WTC11 (cell line): ENCODE results near the gene VWDE. TPM values are rescaled to one million over a fixed set of nuclear protein-coding genes. Genes with fewer than 3 reads are reported as not detected.

Experiments
- ATAC-seq: fragments of 200-7000 bp; cut with Tn5 transposase; 2 replicates; pipeline ENCODE4 v1.10.0; 2021; ENCODE audit warnings: mild to moderate bottlenecking, moderate library complexity
- CTCF ChIA-PET: fragments of 300-600 bp; sonication (Branson Sonifier 250); formaldehyde crosslinking; loops from one replicate; lab custom pipeline; 2021; ENCODE audit warnings: antibody characterized with exemption; lab: Charles Lee
- POLR2A ChIA-PET: fragments of 350-600 bp; sonication (Branson Sonifier 250); formaldehyde crosslinking; loops from one replicate; lab custom pipeline; 2021; ENCODE audit warnings: antibody characterized with exemption; lab: Charles Lee
- DNase-seq: peaks from one replicate; pipeline ENCODE4 v3.0.0; 2021; ENCODE audit warnings: low spot score
- H3K27ac Mint-ChIP-seq: 2 replicates; pipeline ENCODE4 v1.8.0; 2021; ENCODE audit warnings: mixed read lengths
- H3K27me3 Mint-ChIP-seq: 2 replicates; pipeline ENCODE4 v1.8.0; 2021; ENCODE audit warnings: low read depth, mild to moderate bottlenecking, moderate library complexity, mixed read lengths
- H3K36me3 Mint-ChIP-seq: 2 replicates; pipeline ENCODE4 v1.8.0; 2021; ENCODE audit warnings: mixed read lengths
- H3K4me1 Mint-ChIP-seq: 2 replicates; pipeline ENCODE4 v1.8.0; 2022; ENCODE audit warnings: mixed read lengths
- H3K4me3 Mint-ChIP-seq: 2 replicates; pipeline ENCODE4 v1.8.0; 2021; ENCODE audit warnings: mild to moderate bottlenecking, moderate library complexity, mixed read lengths
- H3K9me3 Mint-ChIP-seq: 2 replicates; pipeline ENCODE4 v1.8.0; 2021; ENCODE audit warnings: mixed read lengths
- ATF6 ChIP-seq: sonication (generic); formaldehyde crosslinking; IDR thresholded peaks from 2 replicates; pipeline ENCODE4 v1.8.1; 2023; ENCODE audit warnings: mild to moderate bottlenecking, missing genetic modification reagents
- EMX1 ChIP-seq: fragments of 250-450 bp; sonication (Bioruptor Pico); IDR thresholded peaks from 2 replicates; pipeline ENCODE4 v1.8.0; 2021; ENCODE audit warnings: mild to moderate bottlenecking
- FOXP1 ChIP-seq: sonication (generic); formaldehyde crosslinking; IDR thresholded peaks from 2 replicates; pipeline ENCODE4 v1.8.0; 2022; ENCODE audit warnings: missing genetic modification reagents, mild to moderate bottlenecking, moderate library complexity, borderline replicate concordance
- KAT7 ChIP-seq: sonication (generic); formaldehyde crosslinking; IDR thresholded peaks from 2 replicates; pipeline ENCODE4 v1.8.1; 2023; ENCODE audit warnings: missing genetic modification reagents, mild to moderate bottlenecking, borderline replicate concordance
- MYBL2 ChIP-seq: sonication (generic); formaldehyde crosslinking; IDR thresholded peaks from 2 replicates; pipeline ENCODE4 v1.8.1; 2023; ENCODE audit warnings: mild to moderate bottlenecking, moderate library complexity, missing genetic modification reagents
- NFATC4 ChIP-seq: fragments of 250-450 bp; sonication (Bioruptor Pico); IDR thresholded peaks from 2 replicates; pipeline ENCODE4 v1.9.0; 2021; ENCODE audit warnings: mild to moderate bottlenecking
- NFYB ChIP-seq: sonication (generic); formaldehyde crosslinking; conservative IDR thresholded peaks from 2 replicates; pipeline ENCODE4 v1.8.0; 2022; ENCODE audit warnings: low read depth, missing genetic modification reagents
- OVOL2 ChIP-seq: fragments of 250-450 bp; sonication (Bioruptor Pico); IDR thresholded peaks from 2 replicates; pipeline ENCODE4 v1.9.0; 2021; ENCODE audit warnings: mild to moderate bottlenecking, borderline replicate concordance
- ZBTB21 ChIP-seq: sonication (generic); formaldehyde crosslinking; IDR thresholded peaks from 2 replicates; pipeline ENCODE4 v1.8.1; 2023; ENCODE audit warnings: mild to moderate bottlenecking, missing genetic modification reagents, borderline replicate concordance
- ZMAT4 ChIP-seq: fragments of 250-450 bp; sonication (Bioruptor Pico); IDR thresholded peaks from 2 replicates; pipeline ENCODE4 v1.9.0; 2021; ENCODE audit warnings: mild to moderate bottlenecking
- ZNF138 ChIP-seq: sonication (generic); formaldehyde crosslinking; conservative IDR thresholded peaks from 2 replicates; pipeline ENCODE4 v1.8.1; 2022; ENCODE audit warnings: mild to moderate bottlenecking, moderate library complexity, missing genetic modification reagents
- ZNF416 ChIP-seq: fragments of 250-450 bp; sonication (Bioruptor Pico); IDR thresholded peaks from 2 replicates; pipeline ENCODE4 v1.9.0; 2021; ENCODE audit warnings: mild to moderate bottlenecking, inconsistent platforms
- ZNF423 ChIP-seq: fragments of 250-450 bp; sonication (Bioruptor Pico); IDR thresholded peaks from 2 replicates; pipeline ENCODE4 v2.1.2; 2022; ENCODE audit warnings: mild to moderate bottlenecking, moderate library complexity
- ZNF532 ChIP-seq: fragments of 250-450 bp; sonication (Bioruptor Pico); IDR thresholded peaks from 2 replicates; pipeline ENCODE4 v1.9.0; 2021; ENCODE audit warnings: mild to moderate bottlenecking, borderline replicate concordance
- total RNA-seq: library from RNA; stranded (reverse); gene quantifications from 3 replicates; pipeline ENCODE4 v1.2.3, GENCODE V29; 2021
- TF ChIP-seq, protein P1 (sequence below): sonication (generic); formaldehyde crosslinking; IDR thresholded peaks from 2 replicates; pipeline ENCODE4 v1.8.1; 2023; ENCODE audit warnings: mild to moderate bottlenecking, missing genetic modification reagents, moderate library complexity
- TF ChIP-seq, protein P2 (sequence below): sonication (generic); formaldehyde crosslinking; IDR thresholded peaks from 2 replicates; pipeline ENCODE4 v1.8.0; 2022; ENCODE audit warnings: missing genetic modification reagents
- TF ChIP-seq, protein P3 (sequence below): sonication (generic); formaldehyde crosslinking; IDR thresholded peaks from 2 replicates; pipeline ENCODE4 v1.8.1; 2023; ENCODE audit warnings: mild to moderate bottlenecking, moderate library complexity, missing genetic modification reagents
- TF ChIP-seq, protein P4 (sequence below): sonication (generic); formaldehyde crosslinking; IDR thresholded peaks from 2 replicates; pipeline ENCODE4 v1.8.1; 2022; ENCODE audit warnings: missing genetic modification reagents, borderline replicate concordance

Gene VWDE
- total RNA-seq, 1 experiment from 2014 or later: 21.0 TPM

DNA sequence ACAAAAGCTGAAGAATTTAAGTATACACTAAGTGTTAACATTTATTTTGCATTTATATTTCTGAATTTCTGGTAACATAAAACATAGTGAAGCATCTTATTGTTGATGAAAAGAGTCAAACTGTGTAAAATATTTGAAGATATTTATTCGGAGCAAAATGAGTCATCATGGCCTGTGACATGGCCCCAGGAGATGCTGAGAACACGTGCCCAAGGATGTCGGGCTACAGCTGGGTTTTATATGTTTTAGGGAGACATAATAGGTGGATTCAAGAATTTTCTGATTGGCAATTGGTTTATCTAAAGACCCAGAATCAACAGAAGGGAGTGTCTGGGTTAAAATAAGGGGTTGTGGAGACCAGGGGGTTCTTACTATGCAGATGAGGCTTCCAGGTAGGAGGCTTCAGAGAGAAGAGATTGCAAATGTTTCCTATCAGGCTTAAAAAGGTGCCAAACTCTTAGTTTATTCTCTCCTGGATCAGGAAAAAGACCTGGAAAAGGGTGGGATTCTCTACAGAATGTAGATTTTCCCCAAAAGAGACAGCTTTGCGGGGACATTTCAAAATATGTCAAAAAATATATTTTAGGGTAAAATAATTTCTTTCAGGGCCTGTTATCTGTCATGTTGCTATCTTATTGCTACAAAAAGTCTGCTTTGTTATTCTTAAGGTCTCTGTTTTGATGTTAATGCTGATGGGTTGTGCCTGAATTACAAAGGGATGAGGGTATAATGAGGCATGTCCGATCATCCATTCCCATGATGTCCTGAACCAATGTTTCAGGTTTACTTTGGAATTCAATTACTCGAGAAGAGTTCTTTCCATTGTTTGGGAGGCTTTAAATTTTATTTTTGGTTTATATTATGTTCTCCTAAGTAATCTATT, 74.5 kb downstream of the VWDE start:
- DNase-seq (no peak), ATAC-seq (peak; percentile 91)
- no peaks in the 10 kb centered on the region for H3K27me3 Mint-ChIP-seq
- no peaks in the 10 kb centered on the region for H3K9me3 Mint-ChIP-seq
- TF ChIP-seq EMX1 (CRISPR knock-in tag) (no peak), ZNF423 (CRISPR knock-in tag) (peak; percentile 13; the same call in 1 of the 2 replicates), MYBL2 (CRISPR knock-in tag) (no peak), ZMAT4 (CRISPR knock-in tag) (peak; percentile 40; the same call in 1 of the 2 replicates)
- TF ChIP-seq, protein P1, sequence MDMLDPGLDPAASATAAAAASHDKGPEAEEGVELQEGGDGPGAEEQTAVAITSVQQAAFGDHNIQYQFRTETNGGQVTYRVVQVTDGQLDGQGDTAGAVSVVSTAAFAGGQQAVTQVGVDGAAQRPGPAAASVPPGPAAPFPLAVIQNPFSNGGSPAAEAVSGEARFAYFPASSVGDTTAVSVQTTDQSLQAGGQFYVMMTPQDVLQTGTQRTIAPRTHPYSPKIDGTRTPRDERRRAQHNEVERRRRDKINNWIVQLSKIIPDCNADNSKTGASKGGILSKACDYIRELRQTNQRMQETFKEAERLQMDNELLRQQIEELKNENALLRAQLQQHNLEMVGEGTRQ (CRISPR knock-in tag): peak; percentile 41; the same call in 1 of the 2 replicates
- TF ChIP-seq, protein P2, sequence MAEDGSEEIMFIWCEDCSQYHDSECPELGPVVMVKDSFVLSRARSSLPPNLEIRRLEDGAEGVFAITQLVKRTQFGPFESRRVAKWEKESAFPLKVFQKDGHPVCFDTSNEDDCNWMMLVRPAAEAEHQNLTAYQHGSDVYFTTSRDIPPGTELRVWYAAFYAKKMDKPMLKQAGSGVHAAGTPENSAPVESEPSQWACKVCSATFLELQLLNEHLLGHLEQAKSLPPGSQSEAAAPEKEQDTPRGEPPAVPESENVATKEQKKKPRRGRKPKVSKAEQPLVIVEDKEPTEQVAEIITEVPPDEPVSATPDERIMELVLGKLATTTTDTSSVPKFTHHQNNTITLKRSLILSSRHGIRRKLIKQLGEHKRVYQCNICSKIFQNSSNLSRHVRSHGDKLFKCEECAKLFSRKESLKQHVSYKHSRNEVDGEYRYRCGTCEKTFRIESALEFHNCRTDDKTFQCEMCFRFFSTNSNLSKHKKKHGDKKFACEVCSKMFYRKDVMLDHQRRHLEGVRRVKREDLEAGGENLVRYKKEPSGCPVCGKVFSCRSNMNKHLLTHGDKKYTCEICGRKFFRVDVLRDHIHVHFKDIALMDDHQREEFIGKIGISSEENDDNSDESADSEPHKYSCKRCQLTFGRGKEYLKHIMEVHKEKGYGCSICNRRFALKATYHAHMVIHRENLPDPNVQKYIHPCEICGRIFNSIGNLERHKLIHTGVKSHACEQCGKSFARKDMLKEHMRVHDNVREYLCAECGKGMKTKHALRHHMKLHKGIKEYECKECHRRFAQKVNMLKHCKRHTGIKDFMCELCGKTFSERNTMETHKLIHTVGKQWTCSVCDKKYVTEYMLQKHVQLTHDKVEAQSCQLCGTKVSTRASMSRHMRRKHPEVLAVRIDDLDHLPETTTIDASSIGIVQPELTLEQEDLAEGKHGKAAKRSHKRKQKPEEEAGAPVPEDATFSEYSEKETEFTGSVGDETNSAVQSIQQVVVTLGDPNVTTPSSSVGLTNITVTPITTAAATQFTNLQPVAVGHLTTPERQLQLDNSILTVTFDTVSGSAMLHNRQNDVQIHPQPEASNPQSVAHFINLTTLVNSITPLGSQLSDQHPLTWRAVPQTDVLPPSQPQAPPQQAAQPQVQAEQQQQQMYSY (CRISPR knock-in tag): peak; percentile 74
- ChIA-PET POLR2A (no interaction called here), CTCF (interaction anchor here (1.0 kb wide), 1 partner anchor 129 kb away, joined by 4 read pairs; no protein-coding TSS in a partner anchor)
- peak overlapping the region; percentile 73 for H3K27ac Mint-ChIP-seq
- H3K4me3 Mint-ChIP-seq: peak overlapping the region; percentile 9; the same call in 1 of the 2 replicates
- peaks cover 36% of the 10 kb centered on the region for H3K36me3 Mint-ChIP-seq
- H3K4me1 Mint-ChIP-seq: peaks cover 61% of the 10 kb centered on the region

GRCh38 chr7:12327922-12328321, 75.7 kb downstream of the VWDE start:
- Mint-ChIP-seq H3K4me3 (no peak overlapping the region), H3K27ac (no peak overlapping the region), H3K9me3 (no peaks in the 10 kb centered on the region), H3K27me3 (no peaks in the 10 kb centered on the region), H3K36me3 (peaks cover 36% of the 10 kb centered on the region), H3K4me1 (peaks cover 72% of the 10 kb centered on the region)
- CTCF ChIA-PET: no interaction called here
- ATAC-seq: no peak
- POLR2A ChIA-PET: no interaction called here
- DNase-seq: no peak
- TF ChIP-seq ZNF138 (CRISPR knock-in tag) (no peak), ATF6 (no peak), ZNF416 (CRISPR knock-in tag) (no peak), NFYB (CRISPR knock-in tag) (no peak), KAT7 (CRISPR knock-in tag) (no peak), OVOL2 (no peak), FOXP1 (no peak), NFATC4 (CRISPR knock-in tag) (no peak), ZNF532 (no peak), ZBTB21 (CRISPR knock-in tag) (no peak)
- TF ChIP-seq, protein P3, sequence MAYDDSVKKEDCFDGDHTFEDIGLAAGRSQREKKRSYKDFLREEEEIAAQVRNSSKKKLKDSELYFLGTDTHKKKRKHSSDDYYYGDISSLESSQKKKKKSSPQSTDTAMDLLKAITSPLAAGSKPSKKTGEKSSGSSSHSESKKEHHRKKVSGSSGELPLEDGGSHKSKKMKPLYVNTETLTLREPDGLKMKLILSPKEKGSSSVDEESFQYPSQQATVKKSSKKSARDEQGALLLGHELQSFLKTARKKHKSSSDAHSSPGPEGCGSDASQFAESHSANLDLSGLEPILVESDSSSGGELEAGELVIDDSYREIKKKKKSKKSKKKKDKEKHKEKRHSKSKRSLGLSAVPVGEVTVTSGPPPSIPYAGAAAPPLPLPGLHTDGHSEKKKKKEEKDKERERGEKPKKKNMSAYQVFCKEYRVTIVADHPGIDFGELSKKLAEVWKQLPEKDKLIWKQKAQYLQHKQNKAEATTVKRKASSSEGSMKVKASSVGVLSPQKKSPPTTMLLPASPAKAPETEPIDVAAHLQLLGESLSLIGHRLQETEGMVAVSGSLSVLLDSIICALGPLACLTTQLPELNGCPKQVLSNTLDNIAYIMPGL (CRISPR knock-in tag): no peak
- TF ChIP-seq, protein P4, sequence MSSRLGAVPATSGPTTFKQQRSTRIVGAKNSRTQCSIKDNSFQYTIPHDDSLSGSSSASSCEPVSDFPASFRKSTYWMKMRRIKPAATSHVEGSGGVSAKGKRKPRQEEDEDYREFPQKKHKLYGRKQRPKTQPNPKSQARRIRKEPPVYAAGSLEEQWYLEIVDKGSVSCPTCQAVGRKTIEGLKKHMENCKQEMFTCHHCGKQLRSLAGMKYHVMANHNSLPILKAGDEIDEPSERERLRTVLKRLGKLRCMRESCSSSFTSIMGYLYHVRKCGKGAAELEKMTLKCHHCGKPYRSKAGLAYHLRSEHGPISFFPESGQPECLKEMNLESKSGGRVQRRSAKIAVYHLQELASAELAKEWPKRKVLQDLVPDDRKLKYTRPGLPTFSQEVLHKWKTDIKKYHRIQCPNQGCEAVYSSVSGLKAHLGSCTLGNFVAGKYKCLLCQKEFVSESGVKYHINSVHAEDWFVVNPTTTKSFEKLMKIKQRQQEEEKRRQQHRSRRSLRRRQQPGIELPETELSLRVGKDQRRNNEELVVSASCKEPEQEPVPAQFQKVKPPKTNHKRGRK (CRISPR knock-in tag): no peak
